Stimulated activated CD8-positive, alpha-beta memory T cell treated with anti-CD3 and anti-CD28 coated beads, Interleukin-15, amount 100 ng/mL, for 48 hours (primary cell): ENCODE measurements around the gene PEAK3.

ENCODE experiments used
- DNase-seq, 2 donors: peaks; one replicate each; pipeline ENCODE4 v3.0.0-alpha.2; 2020; ENCODE audit warnings: low read depth in 2 of 2

PEAK3 gene

GRCh38 chr19:2315818-2316353 lies 33.9 kb upstream of the PEAK3 start:
- no peak for DNase-seq

- no peak for DNase-seq
Observed at GRCh38 chr19:2315121-2315817, 33.3 kb upstream of the PEAK3 start.

- no peak for DNase-seq
Observed at GRCh38 chr19:2312820-2313501, 31.0 kb upstream of the PEAK3 start.

- no peak for DNase-seq
Observed at GRCh38 chr19:2311093-2311492, 29.1 kb upstream of the PEAK3 start.

GRCh38 chr19:2309734-2310362 lies 27.9 kb upstream of the PEAK3 start:
- no peak for DNase-seq

GRCh38 chr19:2308114-2308556 lies 26.2 kb upstream of the PEAK3 start, which contains the start of gene LINGO3:
LINGO3 (minus strand) TSS chr19:2308154; CDS start chr19:2291776, 16,378 bp downstream.
- DNase-seq = no peak

- no peak for DNase-seq
Observed at GRCh38 chr19:2307518-2308012, 25.6 kb upstream of the PEAK3 start.

GRCh38 chr19:2306971-2307370 lies 25.0 kb upstream of the PEAK3 start:
- DNase-seq = no peak

GRCh38 chr19:2306281-2306806 lies 24.4 kb upstream of the PEAK3 start:
- no peak for DNase-seq

GRCh38 chr19:2305452-2306280 lies 23.7 kb upstream of the PEAK3 start:
- no peak for DNase-seq

- DNase-seq = no peak
Observed at GRCh38 chr19:2303211-2303798, 21.3 kb upstream of the PEAK3 start.

- no peak for DNase-seq
Observed at GRCh38 chr19:2302319-2303210, 20.6 kb upstream of the PEAK3 start.

GRCh38 chr19:2300533-2300932 lies 18.6 kb upstream of the PEAK3 start:
- DNase-seq = no peak

- no peak for DNase-seq
Observed at GRCh38 chr19:2296141-2296540, 14.2 kb upstream of the PEAK3 start.

GRCh38 chr19:2294687-2295335 lies 12.8 kb upstream of the PEAK3 start:
- DNase-seq = no peak

GRCh38 chr19:2291185-2291751 lies 9.3 kb upstream of the PEAK3 start:
- DNase-seq = no peak

- no peak for DNase-seq
Observed at GRCh38 chr19:2290441-2291184, 8.6 kb upstream of the PEAK3 start.
